GM21723 (cell line): ENCODE data around the gene DPF3.
"Not testable (repeated sequence)": the region's sequence is repeated elsewhere in the genome, so short reads cannot be mapped to it uniquely, and the experiment has no call there.

ENCODE experiments used
- ATAC-seq: cut with Tn5 transposase; IDR thresholded peaks from one replicate; pipeline ENCODE4 v1.9.1; 2021; ENCODE audit warnings: mild to moderate bottlenecking, moderate library complexity; ENCODE audit not compliant: unreplicated experiment

DPF3 gene

GRCh38 chr14:72776701-72777261, 117.1 kb downstream of the DPF3 start:
- no peak for ATAC-seq

GRCh38 chr14:72775923-72776554, 117.9 kb downstream of the DPF3 start:
- ATAC-seq: no peak

DNA sequence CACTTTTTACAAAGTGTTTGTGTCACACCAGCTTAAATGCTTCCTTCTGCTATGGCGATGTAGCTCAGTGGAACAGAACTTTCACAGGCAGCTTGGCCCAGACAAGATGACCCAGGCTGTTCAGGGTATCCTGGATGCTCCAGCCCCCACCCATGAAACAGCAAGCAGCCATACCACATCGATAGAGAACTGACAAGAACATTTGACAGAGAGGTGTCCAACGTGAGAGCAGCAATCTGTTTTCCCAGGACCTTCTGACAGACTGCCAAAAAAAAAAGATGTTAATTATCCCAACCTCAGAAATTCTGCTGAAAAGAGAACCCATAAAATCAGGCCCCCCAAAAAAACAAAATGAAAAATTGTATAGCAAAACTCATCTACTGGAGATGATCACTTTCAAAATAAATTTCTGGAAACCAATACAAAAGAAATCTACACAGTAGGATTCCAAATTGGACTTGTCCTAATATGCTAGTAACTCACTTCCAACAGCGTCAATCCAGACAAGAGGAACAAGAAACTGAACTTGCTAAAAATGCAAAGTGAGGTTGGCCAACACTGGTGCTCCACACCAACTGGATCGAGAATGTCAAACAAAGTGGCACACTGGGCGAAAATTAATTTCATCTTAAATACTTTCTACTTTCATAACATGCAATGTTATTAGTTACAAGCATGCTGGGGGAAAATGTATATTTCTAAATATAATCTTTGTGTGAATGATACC, 118.8 kb downstream of the DPF3 start:
- no peak for ATAC-seq

DNA sequence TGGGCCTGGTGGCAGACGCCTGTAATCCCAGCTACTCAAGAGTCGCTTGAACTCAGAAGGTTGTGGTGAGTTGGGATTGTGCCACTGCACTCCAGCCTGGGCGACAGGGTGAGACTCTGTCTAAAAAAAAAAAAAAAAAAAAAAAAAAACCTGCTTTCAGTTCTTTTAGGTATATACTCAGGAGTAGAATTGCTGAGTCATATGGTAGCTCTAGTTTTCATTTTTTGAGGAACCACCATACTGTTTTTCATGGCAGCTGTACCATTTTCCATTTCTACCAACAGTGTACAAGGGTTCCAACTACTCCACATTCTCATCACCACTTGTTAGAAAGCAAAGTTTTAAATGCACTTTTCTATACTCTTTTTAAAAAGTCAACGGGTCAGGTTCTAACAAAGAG, 119.8 kb downstream of the DPF3 start:
- no peak for ATAC-seq

GRCh38 chr14:72771561-72771960, 122.3 kb downstream of the DPF3 start:
- no peak for ATAC-seq

GRCh38 chr14:72766296-72766695, 127.6 kb downstream of the DPF3 start:
- ATAC-seq: no peak

DNA sequence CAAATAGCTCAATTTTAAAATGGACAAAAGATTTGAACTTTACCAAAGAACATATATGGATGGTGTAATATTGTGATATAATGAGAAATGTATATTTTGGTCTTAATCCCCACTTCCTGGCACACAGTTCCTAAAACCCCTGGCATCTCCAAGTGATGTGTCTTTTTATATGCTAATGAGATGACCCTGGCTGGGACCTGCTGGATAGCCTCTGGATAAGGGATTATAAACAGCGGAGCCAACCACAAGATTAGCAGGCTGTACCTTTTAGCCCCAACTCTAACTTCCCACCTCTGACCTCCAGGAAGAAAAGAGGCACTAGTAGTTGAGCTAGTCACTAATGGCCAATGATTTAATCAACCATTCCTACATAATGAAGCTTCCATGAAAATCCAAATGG, 130.0 kb downstream of the DPF3 start:
- ATAC-seq: no peak

DNA sequence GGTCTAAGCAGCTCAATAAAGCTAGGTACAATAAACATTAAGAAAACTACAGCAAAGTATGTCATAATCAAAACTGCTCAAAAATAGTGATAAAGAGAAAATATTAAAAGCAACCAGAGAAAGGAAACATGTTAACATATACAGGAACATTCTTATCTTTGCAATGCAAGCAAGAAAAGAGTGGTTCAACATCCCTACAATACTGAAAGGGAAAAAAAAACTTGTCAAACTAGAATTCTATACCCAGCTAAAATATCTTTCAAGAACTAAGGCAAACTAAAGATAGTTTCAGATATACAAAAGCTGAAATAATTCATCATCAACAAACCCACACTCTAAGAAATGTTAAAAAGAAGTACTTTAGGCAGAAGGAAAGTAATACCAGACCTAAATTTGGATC, 134.2 kb downstream of the DPF3 start:
- no peak for ATAC-seq

DNA sequence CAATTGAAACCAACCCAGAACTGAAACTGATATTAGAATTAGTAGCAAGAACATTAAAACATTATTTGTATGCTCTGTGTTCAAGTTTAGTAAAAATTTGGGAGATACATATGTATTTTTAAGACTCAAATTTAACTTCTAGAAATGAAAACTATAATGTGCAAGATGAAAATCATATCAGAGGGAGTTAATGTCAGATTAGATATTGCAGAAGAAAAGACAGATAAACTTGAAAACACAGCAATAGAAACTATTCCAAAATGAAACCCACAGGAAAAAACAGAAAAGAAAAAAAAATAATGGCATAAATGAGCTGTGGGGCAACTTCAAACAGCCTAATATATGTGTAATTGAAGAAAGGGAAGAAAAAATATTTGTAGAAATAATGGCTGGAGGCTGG, 134.9 kb downstream of the DPF3 start:
- ATAC-seq: no peak

GRCh38 chr14:72758420-72758819, 135.5 kb downstream of the DPF3 start:
- ATAC-seq: no peak

GRCh38 chr14:72756967-72757366, 136.9 kb downstream of the DPF3 start:
- no peak for ATAC-seq

GRCh38 chr14:72755766-72756165, 138.1 kb downstream of the DPF3 start:
- no peak for ATAC-seq

GRCh38 chr14:72754949-72755348, 139.0 kb downstream of the DPF3 start:
- ATAC-seq: no peak

DNA sequence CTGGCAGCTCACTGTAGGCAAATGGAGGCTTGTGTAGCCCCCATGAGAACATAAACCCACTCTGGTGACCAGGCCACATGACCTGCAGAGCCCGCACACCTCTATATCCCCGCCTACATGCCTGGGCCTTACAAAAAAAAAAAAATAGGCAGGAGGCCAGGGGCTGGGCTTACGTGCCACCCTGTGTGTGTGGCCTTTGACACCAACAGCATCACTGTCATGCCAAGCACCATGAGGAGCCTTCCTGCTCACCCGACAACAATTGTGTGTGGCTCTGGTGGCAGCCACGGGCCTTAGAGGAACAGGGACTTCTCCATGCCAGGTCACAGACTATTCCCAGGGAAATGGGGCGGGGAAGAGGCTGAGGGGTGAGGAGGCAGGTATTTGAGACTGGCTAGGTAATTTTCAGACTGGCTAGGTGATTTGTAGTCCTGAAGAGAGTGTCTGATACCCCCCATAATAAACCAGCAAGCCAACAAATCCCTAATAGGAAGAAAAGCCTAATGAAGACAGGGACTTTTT, 140.0 kb downstream of the DPF3 start:
- ATAC-seq: no peak

GRCh38 chr14:72753044-72753710, 140.7 kb downstream of the DPF3 start:
- ATAC-seq: no peak

- ATAC-seq: no peak
Observed at GRCh38 chr14:72752034-72752412, 141.9 kb downstream of the DPF3 start.

DNA sequence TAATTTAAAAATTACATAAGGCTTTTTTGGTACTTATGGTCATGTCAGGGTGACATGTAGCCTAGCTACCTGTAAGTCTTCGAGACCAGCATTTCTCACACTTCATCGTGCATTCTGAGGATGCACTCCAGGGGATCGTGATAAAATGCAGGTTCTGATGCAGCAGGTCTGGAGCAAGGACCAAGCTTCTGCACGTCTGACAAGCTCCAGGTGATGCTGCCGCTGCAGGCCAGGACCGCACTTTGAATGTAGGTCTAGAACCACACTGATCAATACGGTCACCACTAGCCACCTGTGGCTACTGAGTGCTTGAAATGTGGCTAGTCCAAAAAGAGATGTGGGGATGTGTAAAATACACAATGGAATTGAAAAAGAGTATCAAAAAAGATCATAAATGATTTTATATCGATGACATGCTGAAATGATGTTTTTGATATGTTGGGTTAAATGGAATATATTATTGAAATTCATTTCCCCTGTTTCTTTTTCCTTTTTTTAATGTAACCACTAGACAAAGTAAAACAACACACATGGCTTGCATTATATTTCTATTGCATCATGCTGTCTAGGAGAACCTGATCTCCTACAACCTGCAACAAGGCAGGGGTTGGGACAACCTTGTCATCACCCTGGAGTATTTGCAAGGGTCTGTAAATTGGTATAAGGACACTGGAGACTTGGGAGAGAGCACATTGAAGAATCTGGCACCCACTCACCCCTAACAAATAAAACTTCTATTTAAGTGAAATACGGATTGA, 142.4 kb downstream of the DPF3 start:
- no peak for ATAC-seq

DNA sequence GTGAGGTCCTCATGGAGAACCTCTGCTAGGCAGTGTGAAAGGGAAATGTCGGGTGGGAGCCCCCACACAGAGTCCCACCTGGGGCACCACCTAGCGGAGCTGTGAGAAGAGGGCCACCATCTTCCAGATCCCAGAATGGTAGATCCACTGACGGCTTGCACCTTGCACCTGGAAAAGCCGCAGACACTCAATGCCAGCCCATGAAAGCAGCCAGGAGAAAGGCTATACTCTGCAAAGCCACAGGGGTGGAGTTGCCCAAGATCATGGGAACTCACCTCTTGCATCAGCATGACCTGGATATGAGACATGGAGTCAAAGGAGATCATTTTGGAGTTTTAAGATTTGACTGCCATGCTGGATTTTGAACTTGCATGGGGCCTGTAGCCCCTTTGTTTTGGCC, 145.0 kb downstream of the DPF3 start:
- not testable (repeated sequence) for ATAC-seq

GRCh38 chr14:72747652-72748051, 146.2 kb downstream of the DPF3 start:
- ATAC-seq: no peak

GRCh38 chr14:72745991-72746980, 147.6 kb downstream of the DPF3 start:
- no peak for ATAC-seq
